Psoas muscle (tissue), 8 donors: Measurements from ENCODE around the gene KCNJ15. TPM values are rescaled to one million over a fixed set of nuclear protein-coding genes. Genes with fewer than 3 reads are reported as not detected.

Experiments used
- ATAC-seq, 4 donors: fragments of 200-7000 bp; cut with Tn5 transposase; one replicate each; pipeline ENCODE4 v1.9.1; 2020; ENCODE audit warnings: moderate library complexity in 3 of 4, mild to moderate bottlenecking in 2 of 4
- DNase-seq, 2 donors: peaks; one replicate each; pipeline ENCODE4 v3.0.0-alpha.2; 2020
- H3K27ac ChIP-seq: fragments of 200-600 bp; one replicate; pipeline ENCODE4 v1.8.0; 2022
- H3K27me3 ChIP-seq, 3 donors: fragments of 200-600 bp in 1 of 3; one replicate each; pipeline versions ENCODE4 v1.6.1 to v1.8.0; 2013 to 2022; ENCODE audit warnings: low read length in 2 of 3, mild to moderate bottlenecking in 2 of 3, moderate library complexity in 1 of 3; ENCODE audit not compliant: insufficient read depth in 3 of 3
- H3K36me3 ChIP-seq, 2 donors: fragments of 200-600 bp in 1 of 2; one replicate each; pipeline versions ENCODE4 v1.6.1 to v1.8.0; 2013 to 2022; ENCODE audit warnings: low read depth in 1 of 2, mild to moderate bottlenecking in 1 of 2, moderate library complexity in 1 of 2; ENCODE audit not compliant: insufficient read depth in 1 of 2
- H3K4me1 ChIP-seq: fragments of 200-600 bp; one replicate; pipeline ENCODE4 v1.8.0; 2022
- H3K4me3 ChIP-seq: fragments of 200-600 bp; one replicate; pipeline ENCODE4 v1.8.0; 2022; ENCODE audit warnings: mild to moderate bottlenecking
- H3K9me3 ChIP-seq: fragments of 200-600 bp; one replicate; pipeline ENCODE4 v1.8.0; 2022
- WGBS, 3 donors: extraction: QIAGEN DNeasy Blood & Tissue Kit; methylation state at CpG; one replicate each; pipeline versions ENCODE4 v1.1.6 to v1.1.7; 2013; 5-methylcytosine and 5-hydroxymethylcytosine counted together
- intact Hi-C, 2 donors: fragments of 100-400 bp; cut with DNase I; formaldehyde crosslinking; loops; one replicate each; pipeline versions ENCODE4 v1.11.0 to v1.14.2; 2022
- polyA plus RNA-seq, 3 donors: library from polyadenylated mRNA; stranded (reverse); fragments of 200-250 nt; gene quantifications; one replicate each; pipeline ENCODE4 v1.2.3, GENCODE V29; 2013
- total RNA-seq, 4 donors: library from RNA; stranded (reverse); fragmentation: NEBNext Ultra II Directional in 2 of 4; extraction: Animal tissue kit (Norgen Biotek cat#: 25700) in 2 of 4; gene quantifications; one replicate each; pipeline versions ENCODE4 v1.2.1 to v1.2.4, GENCODE V29; 2021 to 2023
- TF ChIP-seq, protein P1 (sequence below): fragments of 200-600 bp; IDR thresholded peaks from one replicate; pipeline ENCODE4 v1.8.0; 2022; ENCODE audit warnings: antibody characterized with exemption
- donor health status: healthy with polysubstance abuse.
- donor health status: DM: no; HTN: no; CAD: no; lungs with moderate emphysema.
- donor health status: Bipolar disorder and iron deficiency.
- donor health status: healthy.
- donor health status: DM: yes; HTN: yes; CAD: no.
- donor health status: DM: no; HTN: no; CAD: no.
- donor health status: DM: no; HTN: no; CAD: no.
- donor health status: DM: yes; HTN: yes; CAD: no.

The KCNJ15 gene
- total and polyA plus RNA-seq, 7 donors: 0.04 to 1.0 (median 0.16) TPM

DNA sequence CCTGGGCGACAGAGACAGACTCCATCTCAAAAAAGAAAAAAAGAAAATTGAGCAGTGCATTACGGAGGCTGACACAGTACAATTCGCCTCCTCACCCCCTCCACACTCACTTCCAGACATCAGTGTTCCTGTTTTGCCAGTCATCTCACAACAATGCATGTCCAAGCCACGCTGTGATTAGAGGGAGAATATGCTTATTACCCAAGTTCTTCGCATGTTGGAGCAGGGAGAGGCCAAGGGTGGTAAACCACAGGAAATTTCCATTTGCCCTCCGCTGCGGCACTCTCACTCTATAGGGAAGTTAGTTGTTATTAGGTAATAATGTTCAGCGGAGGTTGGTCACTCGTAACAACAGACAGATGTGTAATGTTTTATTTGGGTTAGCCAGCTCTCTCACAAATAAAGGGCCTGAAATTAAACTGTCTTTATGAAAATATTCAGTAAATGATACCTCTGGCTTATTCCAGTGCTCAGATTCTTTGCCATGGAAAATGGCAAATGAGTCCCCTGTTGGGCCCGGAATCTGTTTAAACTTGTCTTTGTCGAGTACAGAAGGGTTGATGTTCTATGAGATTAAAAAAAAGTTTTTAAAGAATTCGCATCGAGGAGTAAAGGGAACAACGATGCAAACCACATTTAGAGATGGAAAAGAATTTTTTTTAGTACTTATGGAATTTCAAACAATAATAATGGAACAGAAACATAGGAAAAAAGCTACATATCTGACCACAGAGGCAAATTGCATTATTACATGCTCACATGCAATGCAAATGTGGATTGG is 33.1 kb downstream of the KCNJ15 start:
- no peak overlapping the region for H3K4me3 ChIP-seq
- intact Hi-C loops: no loop called here
- no peak overlapping the region for H3K27ac ChIP-seq
- H3K36me3 ChIP-seq: no peaks in the 10 kb centered on the region
- no peaks in the 10 kb centered on the region for H3K27me3 ChIP-seq
- TF ChIP-seq, protein P1, sequence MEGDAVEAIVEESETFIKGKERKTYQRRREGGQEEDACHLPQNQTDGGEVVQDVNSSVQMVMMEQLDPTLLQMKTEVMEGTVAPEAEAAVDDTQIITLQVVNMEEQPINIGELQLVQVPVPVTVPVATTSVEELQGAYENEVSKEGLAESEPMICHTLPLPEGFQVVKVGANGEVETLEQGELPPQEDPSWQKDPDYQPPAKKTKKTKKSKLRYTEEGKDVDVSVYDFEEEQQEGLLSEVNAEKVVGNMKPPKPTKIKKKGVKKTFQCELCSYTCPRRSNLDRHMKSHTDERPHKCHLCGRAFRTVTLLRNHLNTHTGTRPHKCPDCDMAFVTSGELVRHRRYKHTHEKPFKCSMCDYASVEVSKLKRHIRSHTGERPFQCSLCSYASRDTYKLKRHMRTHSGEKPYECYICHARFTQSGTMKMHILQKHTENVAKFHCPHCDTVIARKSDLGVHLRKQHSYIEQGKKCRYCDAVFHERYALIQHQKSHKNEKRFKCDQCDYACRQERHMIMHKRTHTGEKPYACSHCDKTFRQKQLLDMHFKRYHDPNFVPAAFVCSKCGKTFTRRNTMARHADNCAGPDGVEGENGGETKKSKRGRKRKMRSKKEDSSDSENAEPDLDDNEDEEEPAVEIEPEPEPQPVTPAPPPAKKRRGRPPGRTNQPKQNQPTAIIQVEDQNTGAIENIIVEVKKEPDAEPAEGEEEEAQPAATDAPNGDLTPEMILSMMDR: no peak
- WGBS, 3 donors: 71 to 76% (median 73%) methylated on average over 14 of the region's 14 CpGs
- no peaks in the 10 kb centered on the region for H3K4me1 ChIP-seq
- no peaks in the 10 kb centered on the region for H3K9me3 ChIP-seq
- DNase-seq: no peak
- peak in 2 of 4 donors; percentile 24 to 30 for ATAC-seq

DNA sequence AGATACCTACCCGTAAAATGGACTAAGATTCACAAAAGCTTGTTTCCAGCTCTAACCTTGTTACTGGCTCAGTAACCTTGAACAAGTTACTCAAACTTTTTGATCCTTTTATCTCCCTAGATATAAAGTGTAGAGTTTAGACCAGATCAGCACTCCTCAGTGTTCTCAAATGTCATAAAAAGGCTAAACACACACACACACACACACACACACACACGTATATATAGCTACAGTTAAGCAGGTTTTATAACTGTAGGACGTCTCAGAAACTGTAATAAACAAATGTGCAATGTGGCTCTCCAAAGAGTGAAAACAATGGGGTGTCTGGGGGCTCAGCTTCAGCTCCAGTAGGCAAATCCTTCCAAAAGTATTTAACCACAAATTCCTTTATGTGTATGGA is 34.0 kb downstream of the KCNJ15 start:
- no peaks in the 10 kb centered on the region for H3K36me3 ChIP-seq
- H3K27ac ChIP-seq: no peak overlapping the region
- intact Hi-C loops: no loop called here
- no peaks in the 10 kb centered on the region for H3K27me3 ChIP-seq
- TF ChIP-seq, protein P1: no peak
- no peak for ATAC-seq
- no peak overlapping the region for H3K4me3 ChIP-seq
- no peaks in the 10 kb centered on the region for H3K4me1 ChIP-seq
- no peak for DNase-seq
- no peaks in the 10 kb centered on the region for H3K9me3 ChIP-seq
- 42 to 54% (median 45%) methylated on average over 3 of the region's 3 CpGs for WGBS, 3 donors

DNA sequence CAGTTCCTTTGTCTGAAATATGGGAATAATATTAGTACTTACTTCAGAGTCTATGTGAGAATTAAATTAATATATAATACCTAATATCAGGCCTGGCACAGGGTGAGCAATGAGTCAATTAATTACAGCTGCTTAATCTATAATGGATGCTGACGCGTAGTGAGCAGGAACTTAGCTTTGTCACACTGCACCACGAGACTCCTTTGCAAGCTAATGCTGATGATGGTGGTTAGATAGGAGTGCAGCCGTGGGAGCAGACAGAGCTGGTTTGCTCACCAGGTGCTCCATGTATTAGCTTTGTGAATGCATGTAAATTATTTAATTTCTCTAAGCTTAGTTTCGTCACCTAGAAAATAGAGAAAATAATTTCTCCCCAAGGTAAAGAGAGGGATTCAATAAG is 35.1 kb downstream of the KCNJ15 start:
- no peaks in the 10 kb centered on the region for H3K4me1 ChIP-seq

DNA sequence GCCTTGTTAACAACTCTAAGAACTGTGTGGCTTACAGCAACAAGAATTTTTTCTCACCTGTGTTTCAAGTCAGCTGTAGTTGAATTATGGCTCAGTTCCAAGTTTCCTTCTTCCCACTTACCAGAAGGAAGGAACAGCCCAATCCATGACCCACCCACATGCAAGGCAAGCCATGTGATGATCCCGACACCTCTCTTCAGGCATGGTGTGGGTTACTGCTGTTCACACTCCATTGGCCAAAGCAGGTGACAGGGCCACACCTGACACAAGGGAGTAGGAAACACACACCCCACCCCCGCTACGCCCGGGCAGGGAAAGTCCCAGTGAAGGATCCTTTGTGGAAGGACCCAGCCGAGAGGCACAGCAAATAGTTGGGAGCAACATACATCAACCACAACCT is 36.3 kb downstream of the KCNJ15 start:
- intact Hi-C loops: no loop called here
- ATAC-seq: no peak
- TF ChIP-seq, protein P1: no peak
- H3K36me3 ChIP-seq: no peaks in the 10 kb centered on the region
- no peaks in the 10 kb centered on the region for H3K9me3 ChIP-seq
- no peaks in the 10 kb centered on the region for H3K4me1 ChIP-seq
- no peak overlapping the region for H3K27ac ChIP-seq
- H3K27me3 ChIP-seq: no peaks in the 10 kb centered on the region
- WGBS, 3 donors: 86 to 89% (median 87%) methylated on average over 5 of the region's 5 CpGs
- DNase-seq: no peak
- no peak overlapping the region for H3K4me3 ChIP-seq

More for the DNA sequence above, 35.1 kb downstream of the KCNJ15 start:
- Histone ChIP-seq H3K27ac (no peak overlapping the region), H3K27me3 (no peaks in the 10 kb centered on the region), H3K9me3 (no peaks in the 10 kb centered on the region), H3K36me3 (no peaks in the 10 kb centered on the region), H3K4me3 (no peak overlapping the region)
- intact Hi-C loops: no loop called here
- DNase-seq: no peak
- no peak for ATAC-seq
- TF ChIP-seq, protein P1: no peak
- WGBS, 3 donors: 90 to 92% (median 91%) methylated on average over 5 of the region's 5 CpGs

DNA sequence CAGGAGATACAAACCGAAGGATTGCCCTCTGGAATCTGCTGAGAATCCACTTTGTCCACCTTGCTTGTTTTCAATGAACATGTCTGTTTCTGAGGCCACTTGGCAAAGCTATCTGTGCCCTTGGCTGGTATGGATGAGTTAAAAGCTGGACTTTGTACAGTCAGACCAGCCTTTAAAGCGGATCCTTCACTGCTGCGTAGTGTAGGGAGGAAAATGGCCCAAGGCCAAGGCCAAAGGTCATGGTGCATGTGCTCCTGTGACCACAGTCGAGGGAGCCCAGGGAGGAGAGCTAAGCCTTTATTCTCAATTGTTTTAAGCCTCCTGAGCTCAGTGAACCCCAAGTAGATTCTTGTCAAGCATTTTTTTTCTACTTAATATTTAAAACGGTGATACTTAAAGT is 37.0 kb downstream of the KCNJ15 start:
- H3K4me1 ChIP-seq: no peaks in the 10 kb centered on the region
- H3K36me3 ChIP-seq: no peaks in the 10 kb centered on the region
- DNase-seq: no peak
- H3K4me3 ChIP-seq: no peak overlapping the region
- no peak overlapping the region for H3K27ac ChIP-seq
- TF ChIP-seq, protein P1: no peak
- intact Hi-C loops: no loop called here
- no peak for ATAC-seq
- H3K27me3 ChIP-seq: no peaks in the 10 kb centered on the region
- no peaks in the 10 kb centered on the region for H3K9me3 ChIP-seq
- WGBS, 3 donors: 40 to 47% (median 43%) methylated on average over 5 of the region's 5 CpGs
